GM12878 (cell line): ENCODE data around the gene ASXL2. TPM values are rescaled to one million over a fixed set of nuclear protein-coding genes. Genes with fewer than 3 reads are reported as not detected.

Experiments used
- ATAC-seq: fragments of 200-7000 bp; cut with Tn5 transposase; 3 replicates; pipeline ENCODE4 v1.9.1; 2020; ENCODE audit warnings: mild to moderate bottlenecking, moderate library complexity
- BruUV-seq: library from RNA; stranded (reverse); fragments of 400-500 nt; replicated peaks from 2 replicates; lab custom pipeline; 2021; lab: Mats Ljungman, UMichigan
- CTCF ChIA-PET: fragments of 300-600 bp; sonication (Branson Sonifier 250); formaldehyde crosslinking; extraction: SDS; loops from one replicate; lab custom pipeline; 2021; ENCODE audit warnings: inconsistent platforms; lab: Yijun Ruan, JAX
- POLR2A ChIA-PET: fragments of 350-600 bp; formaldehyde crosslinking; extraction: SDS; loops from one replicate; lab custom pipeline; 2021; ENCODE audit warnings: inconsistent platforms; lab: Charles Lee
- RAD21 ChIA-PET: fragments of 300-600 bp; sonication (Branson Sonifier 250); formaldehyde crosslinking; loops from one replicate; lab custom pipeline; 2023; ENCODE audit warnings: antibody characterized with exemption; ENCODE audit not compliant: unreplicated experiment; lab: Charles Lee
- SMC1A ChIA-PET: fragments of 300-600 bp; sonication (Branson Sonifier 250); formaldehyde crosslinking; loops from one replicate; lab custom pipeline; 2023; ENCODE audit not compliant: unreplicated experiment, uncharacterized antibody; lab: Charles Lee
- DNase-seq: peaks from one replicate; pipeline ENCODE4 v3.0.0-alpha.2; 2011; ENCODE audit warnings: low read depth, low spot score
- FAIRE-seq: peaks from 3 replicates; lab custom pipeline; 2011; peaks lifted over from hg19 to GRCh38; lab: Jason Lieb, UNC
- H2AFZ ChIP-seq: 2 replicates; pipeline ENCODE4 v1.6.0; 2011; ENCODE audit warnings: low read depth, low read length, control low read depth; ENCODE audit not compliant: control insufficient read depth
- H3K27ac ChIP-seq: 2 replicates; pipeline ENCODE4 v1.5.1; 2011; ENCODE audit warnings: control low read depth; ENCODE audit not compliant: control insufficient read depth, insufficient read depth
- H3K27me3 ChIP-seq, 2 experiments: replicated peaks in 1 of 2; 2 replicates each; pipeline versions ENCODE4 v1.6.0 to v1.6.1; 2011; ENCODE audit warnings: low read length in 1 of 2; ENCODE audit not compliant: control insufficient read depth in 2 of 2, insufficient read depth in 2 of 2
- H3K36me3 ChIP-seq, 2 experiments: 2 replicates each; pipeline ENCODE4 v1.5.1; 2011; ENCODE audit warnings: low read length in 1 of 2; ENCODE audit not compliant: control insufficient read depth in 2 of 2, insufficient read depth in 2 of 2
- H3K4me1 ChIP-seq: 2 replicates; pipeline ENCODE4 v1.6.1; 2011; ENCODE audit warnings: mild to moderate bottlenecking, low read length, moderate library complexity, mixed read lengths; ENCODE audit not compliant: control insufficient read depth, insufficient read depth
- H3K4me2 ChIP-seq: 2 replicates; pipeline ENCODE4 v1.6.0; 2011; ENCODE audit warnings: control low read depth; ENCODE audit not compliant: control insufficient read depth, insufficient read depth
- H3K4me3 ChIP-seq: fragments of 200-600 bp; sonication (generic); 2 replicates; pipeline ENCODE4 v1.5.1; 2016
- H3K79me2 ChIP-seq: 2 replicates; pipeline ENCODE4 v1.6.0; 2011; ENCODE audit warnings: low read length; ENCODE audit not compliant: control insufficient read depth, insufficient read depth
- H3K9ac ChIP-seq: 2 replicates; pipeline ENCODE4 v1.8.0; 2011; ENCODE audit warnings: low read length, control low read depth, mixed read lengths; ENCODE audit not compliant: control insufficient read depth, insufficient read depth
- H3K9me3 ChIP-seq: replicated peaks from 3 replicates; pipeline ENCODE4 v1.5.1; 2011; ENCODE audit warnings: mild to moderate bottlenecking, low read length; ENCODE audit not compliant: control insufficient read depth, insufficient read depth
- H4K20me1 ChIP-seq: 2 replicates; pipeline ENCODE4 v1.6.0; 2011; ENCODE audit not compliant: control insufficient read depth, insufficient read depth
- BACH1 ChIP-seq: fragments of 450-650 bp; IDR thresholded peaks from 2 replicates; pipeline ENCODE4 v1.6.1; 2017; ENCODE audit warnings: mild to moderate bottlenecking, borderline replicate concordance
- BCL11A ChIP-seq: IDR thresholded peaks from 2 replicates; pipeline ENCODE4 v1.6.1; 2011; ENCODE audit warnings: low read depth, low read length
- CHD2 ChIP-seq: IDR thresholded peaks from 2 replicates; pipeline ENCODE4 v1.6.1; 2011; ENCODE audit warnings: low read depth, low read length, improper control_type of control experiment, borderline replicate concordance
- EZH2 ChIP-seq: IDR thresholded peaks from 2 replicates; pipeline ENCODE4 v1.6.1; 2012; ENCODE audit warnings: low read depth, mild to moderate bottlenecking, control low read depth, inconsistent platforms, low read length, borderline replicate concordance; ENCODE audit not compliant: control insufficient read depth
- IRF4 ChIP-seq: IDR thresholded peaks from 2 replicates; pipeline ENCODE4 v1.6.1; 2011; ENCODE audit warnings: low read depth, low read length
- PAX5 ChIP-seq: IDR thresholded peaks from 2 replicates; pipeline ENCODE4 v1.6.1; 2011; ENCODE audit warnings: low read depth, low read length, borderline replicate concordance
- SREBF1 ChIP-seq: IDR thresholded peaks from 2 replicates; pipeline ENCODE4 v1.6.1; 2012; ENCODE audit warnings: mild to moderate bottlenecking, low read length
- SUZ12 ChIP-seq: fragments of 200-600 bp; sonication (generic); IDR thresholded peaks from one replicate; pipeline ENCODE4 v1.6.1; 2018; ENCODE audit warnings: antibody characterized with exemption, mild to moderate bottlenecking; ENCODE audit not compliant: unreplicated experiment
- TARDBP ChIP-seq: IDR thresholded peaks from 2 replicates; pipeline ENCODE4 v1.6.1; 2016; ENCODE audit warnings: borderline replicate concordance
- WGBS: methylation state at CpG from one replicate; pipeline ENCODE4 v1.1.6; 2016; ENCODE audit warnings: low lambda C conversion rate; ENCODE audit not compliant: insufficient replicate concordance, insufficient coverage; ENCODE audit errors: missing lambda C conversion rate; 5-methylcytosine and 5-hydroxymethylcytosine counted together
- in situ Hi-C: fragments of 300-500 bp; cut with MboI; formaldehyde crosslinking; loops from 9 replicates; pipeline ENCODE4 v1.14.3; 2018; ENCODE audit warnings: mixed read lengths
- intact Hi-C: fragments of 100-400 bp; cut with micrococcal nuclease; formaldehyde crosslinking; loops from one replicate; pipeline ENCODE4 v1.14.2; 2022; ENCODE audit not compliant: unreplicated experiment
- polyA plus RNA-seq, 11 experiments: library from polyadenylated mRNA; depleted of rRNA in 4 of 11; unstranded in 6 of 11; stranded (reverse) in 5 of 11; fragments of >200 nt; fragmentation: Nextera tagmentation in 4 of 11; fragmentation: Illumina TruSeq in 1 of 11; extraction: Ambion mirVana in 4 of 11; extraction: Trizol in 1 of 11; gene quantifications; 1 replicate in 1 of 11; 2 replicates in 10 of 11; pipeline versions ENCODE4 v1.2.1 to v1.2.3, GENCODE V29; 2011 to 2016; ENCODE audit warnings: inconsistent platforms in 2 of 11, missing spikeins in 2 of 11, low read depth in 1 of 11
- total RNA-seq, 4 experiments: library from RNA; depleted of rRNA in 3 of 4; stranded (reverse); fragments of >200 nt in 3 of 4; fragmentation: Illumina TruSeq in 1 of 4; extraction: Trizol in 1 of 4; gene quantifications; 2 replicates each; pipeline versions ENCODE4 v1.2.1 to v1.2.3, GENCODE V29; 2013 to 2021
- TF ChIP-seq, protein P1 (sequence below): fragments of 450-650 bp; IDR thresholded peaks from 2 replicates; pipeline ENCODE4 v1.6.1; 2017; ENCODE audit warnings: mild to moderate bottlenecking, low read depth, inconsistent platforms; ENCODE audit not compliant: poor library complexity, severe bottlenecking
- TF ChIP-seq, protein P2 (sequence below): fragments of 450-650 bp; formaldehyde crosslinking; IDR thresholded peaks from 2 replicates; pipeline ENCODE4 v1.4.0; 2022; ENCODE audit warnings: mild to moderate bottlenecking, moderate library complexity
- TF ChIP-seq, protein P3 (sequence below): IDR thresholded peaks from 2 replicates; pipeline ENCODE4 v1.6.1; 2011; ENCODE audit warnings: low read depth, mild to moderate bottlenecking, low read length, moderate library complexity, borderline replicate concordance; ENCODE audit errors: extremely low read depth
- TF ChIP-seq, protein P4 (sequence below): fragments of 450-650 bp; conservative IDR thresholded peaks from 2 replicates; pipeline ENCODE4 v1.6.1; 2017; ENCODE audit warnings: mild to moderate bottlenecking, moderate library complexity
- TF ChIP-seq, protein P5 (sequence below): IDR thresholded peaks from 2 replicates; pipeline ENCODE4 v1.6.1; 2012; ENCODE audit warnings: low read depth, low read length, improper control_type of control experiment
- TF ChIP-seq, protein P6 (sequence below): IDR thresholded peaks from 2 replicates; pipeline ENCODE4 v1.6.1; 2012; ENCODE audit warnings: low read depth, low read length, improper control_type of control experiment

Gene ASXL2
- total and polyA plus RNA-seq, 10 of the 15 experiments (the other 5 are each of a cell fraction or from before 2014, with no cell fraction given): 1.3 to 17.7 (median 5.5) TPM

DNA sequence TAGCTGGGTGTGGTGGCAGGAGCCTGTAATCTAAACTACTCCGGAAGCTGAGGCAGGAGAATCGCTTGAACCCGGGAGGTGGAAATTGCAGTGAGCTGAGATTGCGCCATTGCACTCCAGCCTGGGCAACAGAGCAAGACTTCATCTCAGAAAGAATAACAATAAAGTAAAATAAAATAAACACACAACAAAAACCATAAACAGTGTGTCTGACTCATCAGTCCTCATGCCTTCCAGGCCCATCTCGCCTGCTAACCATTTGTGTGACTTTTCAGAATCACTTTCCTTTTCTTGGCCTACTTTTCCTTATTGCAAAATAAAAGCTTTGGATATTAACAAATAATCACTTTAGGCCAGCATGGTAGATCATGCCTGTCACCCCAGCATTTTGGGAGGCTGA, 42.0 kb upstream of the ASXL2 start:
- 62% methylated on average over 5 of the region's 5 CpGs for WGBS
- TF ChIP-seq BACH1 (no peak), BCL11A (no peak), IRF4 (no peak), TARDBP (no peak), SUZ12 (no peak), CHD2 (no peak), PAX5 (no peak), SREBF1 (no peak), EZH2 (no peak)
- TF ChIP-seq, protein P1, sequence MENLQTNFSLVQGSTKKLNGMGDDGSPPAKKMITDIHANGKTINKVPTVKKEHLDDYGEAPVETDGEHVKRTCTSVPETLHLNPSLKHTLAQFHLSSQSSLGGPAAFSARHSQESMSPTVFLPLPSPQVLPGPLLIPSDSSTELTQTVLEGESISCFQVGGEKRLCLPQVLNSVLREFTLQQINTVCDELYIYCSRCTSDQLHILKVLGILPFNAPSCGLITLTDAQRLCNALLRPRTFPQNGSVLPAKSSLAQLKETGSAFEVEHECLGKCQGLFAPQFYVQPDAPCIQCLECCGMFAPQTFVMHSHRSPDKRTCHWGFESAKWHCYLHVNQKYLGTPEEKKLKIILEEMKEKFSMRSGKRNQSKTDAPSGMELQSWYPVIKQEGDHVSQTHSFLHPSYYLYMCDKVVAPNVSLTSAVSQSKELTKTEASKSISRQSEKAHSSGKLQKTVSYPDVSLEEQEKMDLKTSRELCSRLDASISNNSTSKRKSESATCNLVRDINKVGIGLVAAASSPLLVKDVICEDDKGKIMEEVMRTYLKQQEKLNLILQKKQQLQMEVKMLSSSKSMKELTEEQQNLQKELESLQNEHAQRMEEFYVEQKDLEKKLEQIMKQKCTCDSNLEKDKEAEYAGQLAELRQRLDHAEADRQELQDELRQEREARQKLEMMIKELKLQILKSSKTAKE: no peak
- TF ChIP-seq, protein P2, sequence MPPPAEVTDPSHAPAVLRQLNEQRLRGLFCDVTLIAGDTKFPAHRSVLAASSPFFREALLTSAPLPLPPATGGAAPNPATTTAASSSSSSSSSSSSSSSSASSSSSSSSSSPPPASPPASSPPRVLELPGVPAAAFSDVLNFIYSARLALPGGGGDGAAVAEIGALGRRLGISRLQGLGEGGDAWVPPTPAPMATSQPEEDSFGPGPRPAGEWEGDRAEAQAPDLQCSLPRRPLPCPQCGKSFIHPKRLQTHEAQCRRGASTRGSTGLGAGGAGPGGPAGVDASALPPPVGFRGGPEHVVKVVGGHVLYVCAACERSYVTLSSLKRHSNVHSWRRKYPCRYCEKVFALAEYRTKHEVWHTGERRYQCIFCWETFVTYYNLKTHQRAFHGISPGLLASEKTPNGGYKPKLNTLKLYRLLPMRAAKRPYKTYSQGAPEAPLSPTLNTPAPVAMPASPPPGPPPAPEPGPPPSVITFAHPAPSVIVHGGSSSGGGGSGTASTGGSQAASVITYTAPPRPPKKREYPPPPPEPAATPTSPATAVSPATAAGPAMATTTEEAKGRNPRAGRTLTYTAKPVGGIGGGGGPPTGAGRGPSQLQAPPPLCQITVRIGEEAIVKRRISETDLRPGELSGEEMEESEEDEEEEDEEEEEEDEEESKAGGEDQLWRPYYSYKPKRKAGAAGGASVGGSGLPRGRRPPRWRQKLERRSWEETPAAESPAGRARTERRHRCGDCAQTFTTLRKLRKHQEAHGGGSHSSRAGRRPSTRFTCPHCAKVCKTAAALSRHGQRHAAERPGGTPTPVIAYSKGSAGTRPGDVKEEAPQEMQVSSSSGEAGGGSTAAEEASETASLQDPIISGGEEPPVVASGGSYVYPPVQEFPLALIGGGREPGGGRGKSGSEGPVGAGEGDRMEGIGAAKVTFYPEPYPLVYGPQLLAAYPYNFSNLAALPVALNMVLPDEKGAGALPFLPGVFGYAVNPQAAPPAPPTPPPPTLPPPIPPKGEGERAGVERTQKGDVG (CRISPR knock-in tag): no peak
- TF ChIP-seq, protein P3, sequence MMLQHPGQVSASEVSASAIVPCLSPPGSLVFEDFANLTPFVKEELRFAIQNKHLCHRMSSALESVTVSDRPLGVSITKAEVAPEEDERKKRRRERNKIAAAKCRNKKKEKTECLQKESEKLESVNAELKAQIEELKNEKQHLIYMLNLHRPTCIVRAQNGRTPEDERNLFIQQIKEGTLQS: no peak
- TF ChIP-seq, protein P4, sequence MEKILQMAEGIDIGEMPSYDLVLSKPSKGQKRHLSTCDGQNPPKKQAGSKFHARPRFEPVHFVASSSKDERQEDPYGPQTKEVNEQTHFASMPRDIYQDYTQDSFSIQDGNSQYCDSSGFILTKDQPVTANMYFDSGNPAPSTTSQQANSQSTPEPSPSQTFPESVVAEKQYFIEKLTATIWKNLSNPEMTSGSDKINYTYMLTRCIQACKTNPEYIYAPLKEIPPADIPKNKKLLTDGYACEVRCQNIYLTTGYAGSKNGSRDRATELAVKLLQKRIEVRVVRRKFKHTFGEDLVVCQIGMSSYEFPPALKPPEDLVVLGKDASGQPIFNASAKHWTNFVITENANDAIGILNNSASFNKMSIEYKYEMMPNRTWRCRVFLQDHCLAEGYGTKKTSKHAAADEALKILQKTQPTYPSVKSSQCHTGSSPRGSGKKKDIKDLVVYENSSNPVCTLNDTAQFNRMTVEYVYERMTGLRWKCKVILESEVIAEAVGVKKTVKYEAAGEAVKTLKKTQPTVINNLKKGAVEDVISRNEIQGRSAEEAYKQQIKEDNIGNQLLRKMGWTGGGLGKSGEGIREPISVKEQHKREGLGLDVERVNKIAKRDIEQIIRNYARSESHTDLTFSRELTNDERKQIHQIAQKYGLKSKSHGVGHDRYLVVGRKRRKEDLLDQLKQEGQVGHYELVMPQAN: no peak
- TF ChIP-seq, protein P5, sequence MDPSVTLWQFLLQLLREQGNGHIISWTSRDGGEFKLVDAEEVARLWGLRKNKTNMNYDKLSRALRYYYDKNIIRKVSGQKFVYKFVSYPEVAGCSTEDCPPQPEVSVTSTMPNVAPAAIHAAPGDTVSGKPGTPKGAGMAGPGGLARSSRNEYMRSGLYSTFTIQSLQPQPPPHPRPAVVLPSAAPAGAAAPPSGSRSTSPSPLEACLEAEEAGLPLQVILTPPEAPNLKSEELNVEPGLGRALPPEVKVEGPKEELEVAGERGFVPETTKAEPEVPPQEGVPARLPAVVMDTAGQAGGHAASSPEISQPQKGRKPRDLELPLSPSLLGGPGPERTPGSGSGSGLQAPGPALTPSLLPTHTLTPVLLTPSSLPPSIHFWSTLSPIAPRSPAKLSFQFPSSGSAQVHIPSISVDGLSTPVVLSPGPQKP: no peak
- TF ChIP-seq, protein P6, sequence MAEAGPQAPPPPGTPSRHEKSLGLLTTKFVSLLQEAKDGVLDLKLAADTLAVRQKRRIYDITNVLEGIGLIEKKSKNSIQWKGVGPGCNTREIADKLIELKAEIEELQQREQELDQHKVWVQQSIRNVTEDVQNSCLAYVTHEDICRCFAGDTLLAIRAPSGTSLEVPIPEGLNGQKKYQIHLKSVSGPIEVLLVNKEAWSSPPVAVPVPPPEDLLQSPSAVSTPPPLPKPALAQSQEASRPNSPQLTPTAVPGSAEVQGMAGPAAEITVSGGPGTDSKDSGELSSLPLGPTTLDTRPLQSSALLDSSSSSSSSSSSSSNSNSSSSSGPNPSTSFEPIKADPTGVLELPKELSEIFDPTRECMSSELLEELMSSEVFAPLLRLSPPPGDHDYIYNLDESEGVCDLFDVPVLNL: no peak

More for the DNA sequence above, 42.0 kb upstream of the ASXL2 start:
- Histone ChIP-seq H3K4me1 (peaks cover 3% of the 10 kb centered on the region), H3K27ac (no peak overlapping the region), H4K20me1 (no peaks in the 10 kb centered on the region), H2AFZ (no peak overlapping the region), H3K79me2 (no peaks in the 10 kb centered on the region), H3K4me3 (no peak overlapping the region), H3K27me3 (no peaks in the 10 kb centered on the region), H3K36me3 (no peaks in the 10 kb centered on the region), H3K9me3 (no peaks in the 10 kb centered on the region), H3K9ac (no peak overlapping the region), H3K4me2 (no peak overlapping the region)
- POLR2A ChIA-PET: no interaction called here
- RAD21 ChIA-PET: no interaction called here
- no TSS peak for BruUV-seq
- DNase-seq (no peak), FAIRE-seq (no peak), ATAC-seq (no peak)
- in situ Hi-C loops: no loop called here
- intact Hi-C loops: no loop called here
- SMC1A ChIA-PET: no interaction called here
- CTCF ChIA-PET: no interaction called here
